Measurements from ENCODE around the gene ZNF789. TPM values are rescaled to one million over a fixed set of nuclear protein-coding genes. Genes with fewer than 3 reads are reported as not detected.

ZNF789 gene
- total and polyA plus RNA-seq, 9 of the 15 experiments (the other 6 are each of a cell fraction or from before 2014, with no cell fraction given) = 6.1 to 57.0 (median 24.8) TPM

DNA sequence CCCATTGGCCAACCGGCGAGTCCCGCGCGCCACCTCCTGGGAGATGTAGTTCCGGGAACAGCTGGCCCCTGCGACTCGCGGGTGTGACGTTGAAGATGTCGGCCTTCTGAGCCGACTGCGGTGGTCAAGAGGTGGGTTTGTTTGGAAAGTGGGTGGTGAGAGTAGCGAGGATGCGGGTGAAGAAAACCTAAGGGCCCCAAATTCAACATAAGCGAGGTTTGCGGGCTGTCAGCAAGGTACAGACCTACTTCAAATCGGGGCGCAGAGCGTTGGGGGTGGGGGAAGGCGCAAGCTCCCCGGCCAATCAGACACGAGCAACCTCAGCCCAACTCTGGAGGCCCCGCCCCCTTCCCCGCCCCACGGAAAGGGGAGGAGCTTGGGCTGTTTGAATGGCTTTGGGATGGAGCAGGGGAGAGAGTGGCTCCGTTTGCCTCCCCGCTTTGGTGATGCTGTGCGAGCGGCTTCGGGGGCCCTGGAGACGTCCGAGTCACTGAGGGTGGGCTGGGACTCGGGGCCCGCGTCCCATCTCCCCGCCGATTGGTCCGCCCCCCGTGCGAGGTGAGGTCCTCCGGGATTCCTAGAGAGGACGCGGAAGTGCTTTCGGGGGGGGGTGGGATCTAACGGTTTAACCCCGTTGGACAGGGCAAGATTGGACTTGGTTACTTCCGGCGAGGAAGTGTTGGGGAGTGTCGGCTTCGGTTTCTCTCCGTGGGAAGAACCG, 32.1 kb downstream of the ZNF789 start, which contains the start of gene ZKSCAN5 (continued):
- no peak for TF ChIP-seq JUN (IDR thresholded peaks at IDR 0.05; ENCODE audit: borderline replicate concordance, low read depth, low read length)
- TF ChIP-seq JUN (CRISPR knock-in tag; IDR thresholded peaks at IDR 0.05; ENCODE audit: borderline replicate concordance) = no peak
- TF ChIP-seq, protein P1, sequence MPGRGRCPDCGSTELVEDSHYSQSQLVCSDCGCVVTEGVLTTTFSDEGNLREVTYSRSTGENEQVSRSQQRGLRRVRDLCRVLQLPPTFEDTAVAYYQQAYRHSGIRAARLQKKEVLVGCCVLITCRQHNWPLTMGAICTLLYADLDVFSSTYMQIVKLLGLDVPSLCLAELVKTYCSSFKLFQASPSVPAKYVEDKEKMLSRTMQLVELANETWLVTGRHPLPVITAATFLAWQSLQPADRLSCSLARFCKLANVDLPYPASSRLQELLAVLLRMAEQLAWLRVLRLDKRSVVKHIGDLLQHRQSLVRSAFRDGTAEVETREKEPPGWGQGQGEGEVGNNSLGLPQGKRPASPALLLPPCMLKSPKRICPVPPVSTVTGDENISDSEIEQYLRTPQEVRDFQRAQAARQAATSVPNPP (IDR thresholded peaks at IDR 0.05; ENCODE audit: borderline replicate concordance, insufficient read depth, insufficient read length) = no peak
- TF ChIP-seq SPI1 (IDR thresholded peaks at IDR 0.05; ENCODE audit: borderline replicate concordance, low read depth, low read length) = peak; percentile 81
- TF ChIP-seq POU5F1 (IDR thresholded peaks at IDR 0.05; ENCODE audit: borderline replicate concordance, low read depth, low read length, partially characterized antibody) = peak; percentile 74
- TF ChIP-seq, protein P2, sequence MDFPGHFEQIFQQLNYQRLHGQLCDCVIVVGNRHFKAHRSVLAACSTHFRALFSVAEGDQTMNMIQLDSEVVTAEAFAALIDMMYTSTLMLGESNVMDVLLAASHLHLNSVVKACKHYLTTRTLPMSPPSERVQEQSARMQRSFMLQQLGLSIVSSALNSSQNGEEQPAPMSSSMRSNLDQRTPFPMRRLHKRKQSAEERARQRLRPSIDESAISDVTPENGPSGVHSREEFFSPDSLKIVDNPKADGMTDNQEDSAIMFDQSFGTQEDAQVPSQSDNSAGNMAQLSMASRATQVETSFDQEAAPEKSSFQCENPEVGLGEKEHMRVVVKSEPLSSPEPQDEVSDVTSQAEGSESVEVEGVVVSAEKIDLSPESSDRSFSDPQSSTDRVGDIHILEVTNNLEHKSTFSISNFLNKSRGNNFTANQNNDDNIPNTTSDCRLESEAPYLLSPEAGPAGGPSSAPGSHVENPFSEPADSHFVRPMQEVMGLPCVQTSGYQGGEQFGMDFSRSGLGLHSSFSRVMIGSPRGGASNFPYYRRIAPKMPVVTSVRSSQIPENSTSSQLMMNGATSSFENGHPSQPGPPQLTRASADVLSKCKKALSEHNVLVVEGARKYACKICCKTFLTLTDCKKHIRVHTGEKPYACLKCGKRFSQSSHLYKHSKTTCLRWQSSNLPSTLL (IDR thresholded peaks at IDR 0.05) = no peak
- no peak for TF ChIP-seq POLR3A (IDR thresholded peaks at IDR 0.05; ENCODE audit: borderline replicate concordance, extremely low read depth, insufficient read depth, insufficient read length)
- TF ChIP-seq KLF13 (tag; IDR thresholded peaks at IDR 0.05; ENCODE audit: borderline replicate concordance, low read depth) = peak; percentile 29; the same call in 1 of the 2 replicates
- peak; percentile 98 for TF ChIP-seq MBD2 (IDR thresholded peaks at IDR 0.05; ENCODE audit: borderline replicate concordance, low read depth)
- TF ChIP-seq, protein P3, sequence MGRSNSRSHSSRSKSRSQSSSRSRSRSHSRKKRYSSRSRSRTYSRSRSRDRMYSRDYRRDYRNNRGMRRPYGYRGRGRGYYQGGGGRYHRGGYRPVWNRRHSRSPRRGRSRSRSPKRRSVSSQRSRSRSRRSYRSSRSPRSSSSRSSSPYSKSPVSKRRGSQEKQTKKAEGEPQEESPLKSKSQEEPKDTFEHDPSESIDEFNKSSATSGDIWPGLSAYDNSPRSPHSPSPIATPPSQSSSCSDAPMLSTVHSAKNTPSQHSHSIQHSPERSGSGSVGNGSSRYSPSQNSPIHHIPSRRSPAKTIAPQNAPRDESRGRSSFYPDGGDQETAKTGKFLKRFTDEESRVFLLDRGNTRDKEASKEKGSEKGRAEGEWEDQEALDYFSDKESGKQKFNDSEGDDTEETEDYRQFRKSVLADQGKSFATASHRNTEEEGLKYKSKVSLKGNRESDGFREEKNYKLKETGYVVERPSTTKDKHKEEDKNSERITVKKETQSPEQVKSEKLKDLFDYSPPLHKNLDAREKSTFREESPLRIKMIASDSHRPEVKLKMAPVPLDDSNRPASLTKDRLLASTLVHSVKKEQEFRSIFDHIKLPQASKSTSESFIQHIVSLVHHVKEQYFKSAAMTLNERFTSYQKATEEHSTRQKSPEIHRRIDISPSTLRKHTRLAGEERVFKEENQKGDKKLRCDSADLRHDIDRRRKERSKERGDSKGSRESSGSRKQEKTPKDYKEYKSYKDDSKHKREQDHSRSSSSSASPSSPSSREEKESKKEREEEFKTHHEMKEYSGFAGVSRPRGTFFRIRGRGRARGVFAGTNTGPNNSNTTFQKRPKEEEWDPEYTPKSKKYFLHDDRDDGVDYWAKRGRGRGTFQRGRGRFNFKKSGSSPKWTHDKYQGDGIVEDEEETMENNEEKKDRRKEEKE (IDR thresholded peaks at IDR 0.05; ENCODE audit: borderline replicate concordance in 1 of 2, control insufficient read depth in 1 of 2, low read depth in 2 of 2, low read length in 1 of 2) = 0 out of 4 replicates have a peak, but pooled peaks of 1 of the 2 experiments have one; percentile 41
- no peak for TF ChIP-seq XRCC5 (IDR thresholded peaks at IDR 0.05; ENCODE audit: low read depth, low read length)
- peak; percentile 92; the same call in 1 of the 2 replicates for TF ChIP-seq PHF21A (IDR thresholded peaks at IDR 0.05; ENCODE audit: borderline replicate concordance, low read depth)
- TF ChIP-seq, protein P4, sequence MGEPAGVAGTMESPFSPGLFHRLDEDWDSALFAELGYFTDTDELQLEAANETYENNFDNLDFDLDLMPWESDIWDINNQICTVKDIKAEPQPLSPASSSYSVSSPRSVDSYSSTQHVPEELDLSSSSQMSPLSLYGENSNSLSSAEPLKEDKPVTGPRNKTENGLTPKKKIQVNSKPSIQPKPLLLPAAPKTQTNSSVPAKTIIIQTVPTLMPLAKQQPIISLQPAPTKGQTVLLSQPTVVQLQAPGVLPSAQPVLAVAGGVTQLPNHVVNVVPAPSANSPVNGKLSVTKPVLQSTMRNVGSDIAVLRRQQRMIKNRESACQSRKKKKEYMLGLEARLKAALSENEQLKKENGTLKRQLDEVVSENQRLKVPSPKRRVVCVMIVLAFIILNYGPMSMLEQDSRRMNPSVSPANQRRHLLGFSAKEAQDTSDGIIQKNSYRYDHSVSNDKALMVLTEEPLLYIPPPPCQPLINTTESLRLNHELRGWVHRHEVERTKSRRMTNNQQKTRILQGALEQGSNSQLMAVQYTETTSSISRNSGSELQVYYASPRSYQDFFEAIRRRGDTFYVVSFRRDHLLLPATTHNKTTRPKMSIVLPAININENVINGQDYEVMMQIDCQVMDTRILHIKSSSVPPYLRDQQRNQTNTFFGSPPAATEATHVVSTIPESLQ (CRISPR knock-in tag; IDR thresholded peaks at IDR 0.05) = peak; percentile 20; the same call in 1 of the 2 replicates
- no peak for TF ChIP-seq CBX2 (IDR thresholded peaks at IDR 0.05; ENCODE audit: insufficient read depth, low read length, poor library complexity, severe bottlenecking)
- peak; percentile 31; the same call in 1 of the 2 replicates for TF ChIP-seq ZNF431 (CRISPR knock-in tag; IDR thresholded peaks at IDR 0.05)
- peak; percentile 96 for TF ChIP-seq CREM (IDR thresholded peaks at IDR 0.05; ENCODE audit: low read depth)
- no peak for TF ChIP-seq ZNF77 (CRISPR knock-in tag; IDR thresholded peaks at IDR 0.05)

Measured in K562 (cell line).